ENCODE data around the gene WWC2. TPM values are rescaled to one million over a fixed set of nuclear protein-coding genes. Genes with fewer than 3 reads are reported as not detected.
A peak's percentile ranks its signal among the peaks of the same experiment; 100 is the strongest.

Gene WWC2
- total RNA-seq, 1 experiment from 2014 or later = 16.0 TPM

- H3K36me3 ChIP-seq = no peaks in the 10 kb centered on the region
- H3K9me3 ChIP-seq = no peaks in the 10 kb centered on the region
- DNase-seq = no peak
- no peak overlapping the region for H3K4me3 ChIP-seq
- no peaks in the 10 kb centered on the region for H3K27me3 ChIP-seq
Measured at GRCh38 chr4:183195534-183195933, 96.5 kb downstream of the WWC2 start.

GRCh38 chr4:183197140-183197539, 98.1 kb downstream of the WWC2 start:
- no peak for DNase-seq
- no peaks in the 10 kb centered on the region for H3K27me3 ChIP-seq
- no peak overlapping the region for H3K4me3 ChIP-seq
- H3K36me3 ChIP-seq = no peaks in the 10 kb centered on the region
- H3K9me3 ChIP-seq = no peaks in the 10 kb centered on the region

- H3K36me3 ChIP-seq = 0 out of 2 replicates have a peak, but pooled peaks cover 2% of the 10 kb centered on the region
- no peaks in the 10 kb centered on the region for H3K9me3 ChIP-seq
Measured at GRCh38 chr4:183200453-183200852, 101.4 kb downstream of the WWC2 start.

GRCh38 chr4:183201331-183201730, 102.3 kb downstream of the WWC2 start:
- H3K36me3 ChIP-seq = 0 out of 2 replicates have a peak, but pooled peaks cover 2% of the 10 kb centered on the region
- H3K4me3 ChIP-seq = no peak overlapping the region
- H3K27me3 ChIP-seq = no peaks in the 10 kb centered on the region
- DNase-seq = peak; percentile 64
- no peaks in the 10 kb centered on the region for H3K9me3 ChIP-seq

More at GRCh38 chr4:183200453-183200852, 101.4 kb downstream of the WWC2 start:
- Histone ChIP-seq H3K4me3 (no peak overlapping the region), H3K27me3 (no peaks in the 10 kb centered on the region)
- peak; percentile 90 for DNase-seq

- 0 out of 2 replicates have a peak, but pooled peaks cover 2% of the 10 kb centered on the region for H3K36me3 ChIP-seq
- H3K27me3 ChIP-seq = no peaks in the 10 kb centered on the region
- DNase-seq = no peak
- no peaks in the 10 kb centered on the region for H3K9me3 ChIP-seq
- H3K4me3 ChIP-seq = no peak overlapping the region
Measured at GRCh38 chr4:183202523-183202922, 103.5 kb downstream of the WWC2 start.

GRCh38 chr4:183204793-183205192, 105.7 kb downstream of the WWC2 start:
- Histone ChIP-seq H3K4me3 (no peak overlapping the region), H3K36me3 (peaks cover 2% of the 10 kb centered on the region; the same call in 1 of the 2 replicates), H3K9me3 (no peaks in the 10 kb centered on the region), H3K27me3 (no peaks in the 10 kb centered on the region)
- no peak for DNase-seq

GRCh38 chr4:183205193-183205592, 106.1 kb downstream of the WWC2 start:
- no peak for DNase-seq
- Histone ChIP-seq H3K4me3 (no peak overlapping the region), H3K9me3 (no peaks in the 10 kb centered on the region)

GRCh38 chr4:183205709-183206108, 106.7 kb downstream of the WWC2 start:
- no peaks in the 10 kb centered on the region for H3K9me3 ChIP-seq
- no peaks in the 10 kb centered on the region for H3K27me3 ChIP-seq
- no peak for DNase-seq
- peaks cover 2% of the 10 kb centered on the region; the same call in 1 of the 2 replicates for H3K36me3 ChIP-seq
- no peak overlapping the region for H3K4me3 ChIP-seq

More at GRCh38 chr4:183205193-183205592, 106.1 kb downstream of the WWC2 start:
- Histone ChIP-seq H3K36me3 (peaks cover 2% of the 10 kb centered on the region; the same call in 1 of the 2 replicates), H3K27me3 (no peaks in the 10 kb centered on the region)

- Histone ChIP-seq H3K9me3 (no peaks in the 10 kb centered on the region), H3K36me3 (no peaks in the 10 kb centered on the region; the same call in 1 of the 2 replicates), H3K4me3 (no peak overlapping the region), H3K27me3 (no peaks in the 10 kb centered on the region)
- no peak for DNase-seq
Measured at GRCh38 chr4:183211533-183211932, 112.5 kb downstream of the WWC2 start.

GRCh38 chr4:183213996-183214395, 114.9 kb downstream of the WWC2 start:
- Histone ChIP-seq H3K36me3 (no peaks in the 10 kb centered on the region; the same call in 1 of the 2 replicates), H3K27me3 (no peaks in the 10 kb centered on the region), H3K4me3 (no peak overlapping the region), H3K9me3 (no peaks in the 10 kb centered on the region)
- no peak for DNase-seq

GRCh38 chr4:183214912-183215488, 115.9 kb downstream of the WWC2 start:
- H3K36me3 ChIP-seq = no peaks in the 10 kb centered on the region
- no peak for DNase-seq
- no peak overlapping the region for H3K4me3 ChIP-seq
- no peaks in the 10 kb centered on the region for H3K27me3 ChIP-seq
- no peaks in the 10 kb centered on the region for H3K9me3 ChIP-seq

GRCh38 chr4:183220236-183220635, 121.2 kb downstream of the WWC2 start:
- DNase-seq = no peak
- no peaks in the 10 kb centered on the region for H3K9me3 ChIP-seq
- H3K27me3 ChIP-seq = no peaks in the 10 kb centered on the region
- no peak overlapping the region for H3K4me3 ChIP-seq
- H3K36me3 ChIP-seq = no peaks in the 10 kb centered on the region

- Histone ChIP-seq H3K9me3 (no peaks in the 10 kb centered on the region), H3K27me3 (no peaks in the 10 kb centered on the region), H3K36me3 (no peaks in the 10 kb centered on the region), H3K4me3 (no peak overlapping the region)
- DNase-seq = no peak
Measured at GRCh38 chr4:183223053-183223452, 124.0 kb downstream of the WWC2 start.

GRCh38 chr4:183229397-183229796, 130.3 kb downstream of the WWC2 start:
- no peaks in the 10 kb centered on the region for H3K9me3 ChIP-seq
- no peak for DNase-seq
- no peaks in the 10 kb centered on the region for H3K36me3 ChIP-seq
- H3K4me3 ChIP-seq = no peak overlapping the region
- H3K27me3 ChIP-seq = no peaks in the 10 kb centered on the region

GRCh38 chr4:183240581-183241321, 141.7 kb downstream of the WWC2 start:
- Histone ChIP-seq H3K36me3 (no peaks in the 10 kb centered on the region; the same call in none of the 2 replicates), H3K9me3 (0 out of 2 replicates have a peak, but pooled peaks cover 3% of the 10 kb centered on the region), H3K4me3 (no peak overlapping the region), H3K27me3 (no peaks in the 10 kb centered on the region)
- no peak for DNase-seq

- Histone ChIP-seq H3K27me3 (no peaks in the 10 kb centered on the region), H3K4me3 (no peak overlapping the region), H3K36me3 (no peaks in the 10 kb centered on the region; the same call in none of the 2 replicates), H3K9me3 (no peaks in the 10 kb centered on the region)
- no peak for DNase-seq
Measured at GRCh38 chr4:183241322-183241640, 142.2 kb downstream of the WWC2 start.

- peaks cover under 1% of the 10 kb centered on the region for H3K36me3 ChIP-seq
- DNase-seq = no peak
- H3K4me3 ChIP-seq = no peak overlapping the region
- H3K27me3 ChIP-seq = no peaks in the 10 kb centered on the region
- H3K9me3 ChIP-seq = no peaks in the 10 kb centered on the region
Measured at GRCh38 chr4:183241721-183242151, 142.7 kb downstream of the WWC2 start.

- no peaks in the 10 kb centered on the region for H3K9me3 ChIP-seq
- peaks cover 4% of the 10 kb centered on the region for H3K36me3 ChIP-seq
- H3K27me3 ChIP-seq = no peaks in the 10 kb centered on the region
- no peak overlapping the region for H3K4me3 ChIP-seq
- no peak for DNase-seq
Measured at GRCh38 chr4:183242291-183242690, 143.2 kb downstream of the WWC2 start.

All from MG63 (cell line).